Omental fat pad (tissue), 4 donors: ENCODE measurements around the gene HPSE2. TPM values are rescaled to one million over a fixed set of nuclear protein-coding genes. Genes with fewer than 3 reads are reported as not detected.

Experiments used
- ATAC-seq: fragments of 150-250 bp; one replicate; pipeline ENCODE4 v1.9.1; 2016; ENCODE audit warnings: mild to moderate bottlenecking, moderate library complexity; ENCODE audit not compliant: low FRiP score
- DNase-seq: peaks from one replicate; pipeline ENCODE4 v3.0.0-alpha.2; 2019; ENCODE audit warnings: low spot score
- CTCF ChIP-seq, 3 donors: fragments of 450-650 bp; IDR thresholded peaks; one replicate each; pipeline ENCODE4 v1.5.1; 2016 to 2017; ENCODE audit warnings: antibody characterized with exemption in 3 of 3, mild to moderate bottlenecking in 3 of 3, moderate library complexity in 2 of 3
- total RNA-seq, 4 donors: library from RNA; depleted of rRNA; stranded (reverse); fragments of >200 nt; gene quantifications; one replicate each; pipeline ENCODE4 v1.1.0, GENCODE V29; 2016

The HPSE2 gene
- total RNA-seq, 4 donors from 2014 or later = 0.24 to 1.5 (median 0.46) TPM

- ATAC-seq = no peak
- no peak for TF ChIP-seq CTCF (IDR thresholded peaks at IDR 0.05)
- DNase-seq = no peak
Measured at GRCh38 chr10:98539578-98539977, 696.1 kb downstream of the HPSE2 start.

- no peak for DNase-seq
- no peak for TF ChIP-seq CTCF (IDR thresholded peaks at IDR 0.05)
- no peak for ATAC-seq
Measured at GRCh38 chr10:98538472-98538871, 697.2 kb downstream of the HPSE2 start.

- no peak for ATAC-seq
- TF ChIP-seq CTCF (IDR thresholded peaks at IDR 0.05) = no peak
- no peak for DNase-seq
Measured at GRCh38 chr10:98536551-98536950, 699.1 kb downstream of the HPSE2 start.

- DNase-seq (no peak), ATAC-seq (no peak)
- TF ChIP-seq CTCF (IDR thresholded peaks at IDR 0.05) = no peak
Measured at GRCh38 chr10:98533746-98534445, 701.8 kb downstream of the HPSE2 start.

GRCh38 chr10:98533241-98533640 lies 702.4 kb downstream of the HPSE2 start:
- no peak for TF ChIP-seq CTCF (IDR thresholded peaks at IDR 0.05)
- DNase-seq (no peak), ATAC-seq (no peak)

- ATAC-seq = no peak
- TF ChIP-seq CTCF (IDR thresholded peaks at IDR 0.05) = no peak
- no peak for DNase-seq
Measured at GRCh38 chr10:98528805-98529183, 706.9 kb downstream of the HPSE2 start.

- TF ChIP-seq CTCF (IDR thresholded peaks at IDR 0.05) = no peak
- DNase-seq (no peak), ATAC-seq (no peak)
Measured at GRCh38 chr10:98528166-98528804, 707.4 kb downstream of the HPSE2 start.
